Kidney (tissue), 14 donors: Measurements from ENCODE around the gene PDE10A. TPM values are rescaled to one million over a fixed set of nuclear protein-coding genes. Genes with fewer than 3 reads are reported as not detected.

Experiments
- DNase-seq, 5 donors: peaks; one replicate each; pipeline ENCODE4 v3.0.0-alpha.2; 2013 to 2020
- FAIRE-seq: peaks from 2 replicates; lab custom pipeline; 2012; peaks lifted over from hg19 to GRCh38; lab: Jason Lieb, UNC
- H3K27ac ChIP-seq, 2 donors: one replicate each; pipeline ENCODE4 v1.7.0; 2013; ENCODE audit warnings: low read depth in 2 of 2, low read length in 2 of 2, inconsistent platforms in 1 of 2
- H3K27me3 ChIP-seq: one replicate; pipeline ENCODE4 v1.7.1; 2013; ENCODE audit warnings: low read length, inconsistent platforms; ENCODE audit not compliant: control insufficient read depth, insufficient read depth
- H3K36me3 ChIP-seq, 3 donors: one replicate each; pipeline versions ENCODE4 v1.7.0 to v1.7.1; 2013; ENCODE audit warnings: low read length in 3 of 3, control low read depth in 1 of 3, inconsistent platforms in 1 of 3; ENCODE audit not compliant: insufficient read depth in 3 of 3, control insufficient read depth in 2 of 3
- H3K4me1 ChIP-seq, 3 donors: one replicate each; pipeline versions ENCODE4 v1.7.0 to v1.7.1; 2013; ENCODE audit warnings: low read length in 3 of 3, inconsistent platforms in 1 of 3, low read depth in 1 of 3; ENCODE audit not compliant: control insufficient read depth in 2 of 3, insufficient read depth in 2 of 3
- H3K4me3 ChIP-seq, 3 donors: one replicate each; pipeline versions ENCODE4 v1.7.0 to v1.8.1; 2013; ENCODE audit warnings: low read length in 3 of 3, control low read depth in 1 of 3, inconsistent platforms in 1 of 3
- H3K9ac ChIP-seq, 3 donors: one replicate each; pipeline versions ENCODE4 v1.7.0 to v1.7.1; 2013; ENCODE audit warnings: low read length in 3 of 3, control low read depth in 1 of 3, inconsistent platforms in 1 of 3
- H3K9me3 ChIP-seq, 3 donors: one replicate each; pipeline versions ENCODE4 v1.7.0 to v1.7.1; 2013; ENCODE audit warnings: low read length in 3 of 3, control low read depth in 1 of 3, inconsistent platforms in 1 of 3; ENCODE audit not compliant: control insufficient read depth in 2 of 3, insufficient read depth in 1 of 3
- intact Hi-C: fragments of 100-400 bp; cut with DNase I; formaldehyde crosslinking; loops from one replicate; pipeline ENCODE4 v1.11.1; 2022
- polyA plus RNA-seq: library from polyadenylated mRNA; stranded (reverse); fragments of 350-450 nt; fragmentation: Illumina TruSeq; extraction: RNeasy Lipid Tissue Mini Kit (QIAGEN cat#74804); gene quantifications from one replicate; pipeline ENCODE4 v1.2.3, GENCODE V29; 2014; ENCODE audit warnings: low read depth, low replicate concordance; ENCODE audit not compliant: insufficient read depth
- total RNA-seq: library from RNA; stranded (reverse); fragmentation: NEBNext Ultra II Directional; extraction: Animal tissue kit (Norgen Biotek cat#: 25700); gene quantifications from one replicate; pipeline ENCODE4 v1.2.1, GENCODE V29; 2021
- TF ChIP-seq, protein P1 (sequence below): IDR thresholded peaks from 3 replicates; pipeline ENCODE4 v1.5.1; 2012; ENCODE audit warnings: mild to moderate bottlenecking, moderate library complexity, borderline replicate concordance; ENCODE audit not compliant: insufficient read depth; ENCODE audit errors: extremely low read depth
- donor health status: control.
- donor health status: control.
- donor health status: control.
- donor health status: control.
- donor health status: control.
- donor health status: DM: yes; HTN: yes; CAD: no.
- donor health status: Normal renal cell carcinoma (clear cell type).

The PDE10A gene
- total and polyA plus RNA-seq, 2 donors from 2014 or later: 4.8 to 23.1 TPM

DNA sequence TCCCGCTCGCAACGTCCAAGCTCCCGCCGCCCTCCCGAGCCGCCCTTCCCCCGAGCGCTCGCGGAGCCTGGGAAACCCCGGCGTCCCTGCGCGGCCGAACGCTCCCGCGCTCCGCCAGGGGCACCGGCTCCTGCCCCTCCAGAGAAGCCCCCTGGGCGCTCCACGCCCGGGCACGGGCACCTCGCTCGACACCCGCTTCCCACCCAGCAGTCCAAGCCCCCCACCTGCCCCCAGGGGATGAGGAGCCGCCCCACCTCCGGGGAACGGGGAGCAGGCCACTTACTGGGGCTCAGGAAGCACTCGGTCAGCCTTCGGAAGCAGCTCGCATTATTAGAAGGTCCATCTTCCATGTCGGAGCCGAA, 1.4 kb downstream of the PDE10A start:
- DNase-seq: no peak
- no peaks in the 10 kb centered on the region for H3K9me3 ChIP-seq
- peaks cover 0 to 12% (median 0%) of the 10 kb centered on the region in 3 donors for H3K4me1 ChIP-seq
- no peaks in the 10 kb centered on the region for H3K36me3 ChIP-seq
- H3K27ac ChIP-seq: peak overlapping the region in 1 of 2 donors; percentile 79
- TF ChIP-seq, protein P1, sequence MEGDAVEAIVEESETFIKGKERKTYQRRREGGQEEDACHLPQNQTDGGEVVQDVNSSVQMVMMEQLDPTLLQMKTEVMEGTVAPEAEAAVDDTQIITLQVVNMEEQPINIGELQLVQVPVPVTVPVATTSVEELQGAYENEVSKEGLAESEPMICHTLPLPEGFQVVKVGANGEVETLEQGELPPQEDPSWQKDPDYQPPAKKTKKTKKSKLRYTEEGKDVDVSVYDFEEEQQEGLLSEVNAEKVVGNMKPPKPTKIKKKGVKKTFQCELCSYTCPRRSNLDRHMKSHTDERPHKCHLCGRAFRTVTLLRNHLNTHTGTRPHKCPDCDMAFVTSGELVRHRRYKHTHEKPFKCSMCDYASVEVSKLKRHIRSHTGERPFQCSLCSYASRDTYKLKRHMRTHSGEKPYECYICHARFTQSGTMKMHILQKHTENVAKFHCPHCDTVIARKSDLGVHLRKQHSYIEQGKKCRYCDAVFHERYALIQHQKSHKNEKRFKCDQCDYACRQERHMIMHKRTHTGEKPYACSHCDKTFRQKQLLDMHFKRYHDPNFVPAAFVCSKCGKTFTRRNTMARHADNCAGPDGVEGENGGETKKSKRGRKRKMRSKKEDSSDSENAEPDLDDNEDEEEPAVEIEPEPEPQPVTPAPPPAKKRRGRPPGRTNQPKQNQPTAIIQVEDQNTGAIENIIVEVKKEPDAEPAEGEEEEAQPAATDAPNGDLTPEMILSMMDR: no peak
- H3K4me3 ChIP-seq: peak overlapping the region; percentile 59 to 74 (median 60)
- peaks cover 12% of the 10 kb centered on the region for H3K27me3 ChIP-seq
- no peak for FAIRE-seq
- H3K9ac ChIP-seq: peak overlapping the region in 2 of 3 donors; percentile 28 to 75
- intact Hi-C loops: no loop called here

DNA sequence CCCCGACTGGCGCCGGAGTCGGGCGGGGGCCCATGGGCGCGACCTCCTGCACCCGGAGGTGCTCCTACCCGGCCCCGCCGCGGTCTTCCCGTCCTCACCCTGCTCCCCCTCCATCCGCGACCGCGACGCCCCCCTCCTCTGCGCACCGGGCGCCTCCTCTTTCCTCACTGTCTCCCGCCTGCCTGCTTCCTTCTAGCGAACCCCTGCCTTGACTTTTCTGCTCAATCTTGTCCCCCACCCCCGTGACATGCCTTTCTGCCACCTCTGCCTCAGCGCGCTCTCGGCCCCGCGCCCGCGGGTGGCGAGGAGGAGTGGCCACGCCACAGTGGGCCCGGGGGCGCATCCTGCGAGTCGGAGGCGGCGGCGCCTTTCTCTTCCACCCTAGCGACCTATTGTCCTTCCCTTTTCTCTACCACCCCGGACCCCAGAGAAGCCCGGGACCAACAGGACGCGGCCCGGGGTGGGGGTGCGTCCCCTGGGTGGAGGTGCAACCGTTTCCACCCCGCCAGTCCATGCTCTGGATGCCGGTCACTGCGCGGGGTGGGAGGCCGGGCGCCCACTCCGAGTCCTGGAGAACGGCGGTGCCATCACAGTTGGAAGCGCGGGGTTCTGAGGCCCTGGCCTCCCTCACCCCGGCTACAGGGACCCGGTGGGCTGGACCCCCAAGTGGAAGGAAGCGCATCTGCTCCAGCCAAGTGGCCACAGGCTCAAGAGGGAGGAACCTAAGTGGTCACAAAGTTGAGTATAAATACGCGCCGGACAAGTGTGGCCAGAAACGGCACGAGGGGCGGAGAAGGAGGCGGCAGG, 2.0 kb downstream of the PDE10A start:
- peak overlapping the region in 2 of 3 donors; percentile 38 to 75 for H3K9ac ChIP-seq
- H3K27me3 ChIP-seq: peaks cover 6% of the 10 kb centered on the region
- no peaks in the 10 kb centered on the region for H3K9me3 ChIP-seq
- peak overlapping the region; percentile 59 to 74 (median 60) for H3K4me3 ChIP-seq
- TF ChIP-seq, protein P1: no peak
- H3K36me3 ChIP-seq: no peaks in the 10 kb centered on the region
- DNase-seq: peak in 4 of 5 donors; percentile 47 to 80 (median 68)
- H3K27ac ChIP-seq: no peak overlapping the region
- intact Hi-C loops: no loop called here
- no peak for FAIRE-seq
- H3K4me1 ChIP-seq: peaks cover 0 to 12% (median 0%) of the 10 kb centered on the region in 3 donors

DNA sequence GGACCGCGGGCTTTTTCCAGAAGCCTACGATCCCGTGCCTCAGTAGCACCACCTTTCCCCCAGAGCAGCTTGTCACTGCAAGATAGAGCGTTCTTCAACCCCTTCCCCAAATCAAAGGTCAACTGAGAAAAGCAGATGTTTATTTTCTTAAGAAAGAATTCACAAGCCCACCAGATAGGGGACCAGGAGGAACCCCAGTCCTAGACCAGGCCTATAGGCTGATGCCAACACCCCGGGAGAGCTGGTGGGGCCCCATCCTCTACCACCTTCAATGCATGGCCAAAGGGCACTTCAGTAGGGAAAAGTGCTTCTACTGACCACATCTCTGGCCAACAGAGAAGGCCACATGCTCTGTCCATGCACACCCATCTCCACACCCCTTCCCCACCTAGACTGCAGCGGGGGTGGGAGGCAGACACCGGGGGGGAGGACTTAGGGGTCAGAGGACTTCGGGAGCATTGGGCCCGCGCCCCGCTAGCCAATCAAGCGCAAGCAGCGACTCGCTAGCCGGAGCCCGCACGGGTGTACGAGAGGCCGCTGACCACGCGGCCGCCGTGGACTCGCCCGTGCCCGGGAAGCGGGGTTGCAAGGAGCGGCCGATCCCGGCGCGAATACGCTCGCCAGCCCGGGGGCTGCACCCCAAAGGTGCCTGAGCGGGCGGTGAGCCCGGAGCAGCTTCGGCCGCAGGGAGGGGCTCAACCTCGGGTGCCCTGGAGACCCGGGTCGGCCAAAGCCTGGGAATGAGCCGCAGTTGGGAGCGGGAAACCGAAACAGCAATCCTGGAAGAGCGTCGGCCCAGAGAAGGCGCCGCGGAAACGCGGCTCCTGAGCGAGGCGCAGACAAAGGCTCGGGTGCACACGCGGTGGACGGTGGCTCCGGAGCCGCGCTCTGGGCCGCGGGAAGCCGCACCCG, 2.8 kb downstream of the PDE10A start:
- peaks cover 2% of the 10 kb centered on the region for H3K27me3 ChIP-seq
- peak overlapping the region; percentile 59 to 74 (median 60) for H3K4me3 ChIP-seq
- H3K4me1 ChIP-seq: peaks cover 0 to 12% (median 0%) of the 10 kb centered on the region in 3 donors
- intact Hi-C loops: no loop called here
- TF ChIP-seq, protein P1: no peak
- FAIRE-seq (no peak), DNase-seq (peak in 2 of 5 donors; percentile 56 to 72)
- H3K27ac ChIP-seq: no peak overlapping the region
- H3K36me3 ChIP-seq: no peaks in the 10 kb centered on the region
- H3K9ac ChIP-seq: peak overlapping the region; percentile 15 to 75 (median 16)
- H3K9me3 ChIP-seq: no peaks in the 10 kb centered on the region
